CD4-positive, CD25-positive, alpha-beta regulatory T cell (primary cell): ENCODE results near the gene RINT1. TPM values are rescaled to one million over a fixed set of nuclear protein-coding genes. Genes with fewer than 3 reads are reported as not detected.
"Not testable (repeated sequence)": the region's sequence is repeated elsewhere in the genome, so short reads cannot be mapped to it uniquely, and the experiment has no call there.

Experiments
- ATAC-seq, 2 donors: fragments of 150-1000 bp; cut with Tn5 transposase; one replicate each; pipeline ENCODE4 v1.10.0; 2021; ENCODE audit warnings: low read depth in 2 of 2, moderate number of reproducible peaks in 2 of 2, moderate library complexity in 1 of 2
- DNase-seq, 3 donors: peaks; one replicate each; pipeline versions ENCODE4 v3.0.0 to v3.0.0-alpha.2; 2012 to 2022; ENCODE audit warnings: mixed read lengths in 1 of 3
- H3K27ac ChIP-seq: one replicate; pipeline ENCODE4 v1.7.0; 2013; ENCODE audit warnings: mild to moderate bottlenecking, low read length; ENCODE audit not compliant: insufficient read depth, poor library complexity, severe bottlenecking
- H3K27me3 ChIP-seq: one replicate; pipeline ENCODE4 v1.7.0; 2013; ENCODE audit warnings: low read length; ENCODE audit not compliant: control insufficient read depth, insufficient read depth
- H3K36me3 ChIP-seq: one replicate; pipeline ENCODE4 v1.7.0; 2013; ENCODE audit warnings: mild to moderate bottlenecking, low read length, moderate library complexity; ENCODE audit not compliant: control insufficient read depth, insufficient read depth
- H3K4me1 ChIP-seq: 2 replicates; pipeline ENCODE4 v1.7.0; 2013; ENCODE audit warnings: mild to moderate bottlenecking, low read length; ENCODE audit not compliant: insufficient read depth, control insufficient read depth, poor library complexity, severe bottlenecking
- H3K4me3 ChIP-seq: one replicate; pipeline ENCODE4 v1.7.0; 2013; ENCODE audit warnings: low read depth, mild to moderate bottlenecking, low read length, moderate library complexity
- H3K9me3 ChIP-seq, 2 experiments: 1 replicate in 1 of 2; 2 replicates in 1 of 2; pipeline ENCODE4 v1.7.0; 2013; ENCODE audit warnings: low read length in 2 of 2, mild to moderate bottlenecking in 1 of 2, moderate library complexity in 1 of 2; ENCODE audit not compliant: control insufficient read depth in 2 of 2
- H3K27ac Mint-ChIP-seq, 3 donors: one replicate each; pipeline ENCODE4 v1.8.0; 2020 to 2022; ENCODE audit warnings: mild to moderate bottlenecking in 3 of 3, mixed read lengths in 3 of 3, moderate library complexity in 2 of 3
- H3K27me3 Mint-ChIP-seq: one replicate; pipeline ENCODE4 v1.8.0; 2022; ENCODE audit warnings: mild to moderate bottlenecking, mixed read lengths
- H3K36me3 Mint-ChIP-seq: one replicate; pipeline ENCODE4 v1.8.0; 2020; ENCODE audit warnings: mixed read lengths
- H3K4me1 Mint-ChIP-seq, 4 donors: one replicate each; pipeline ENCODE4 v1.8.0; 2020 to 2022; ENCODE audit warnings: mixed read lengths in 4 of 4, mild to moderate bottlenecking in 1 of 4
- H3K4me3 Mint-ChIP-seq, 4 donors: one replicate each; pipeline ENCODE4 v1.8.0; 2020 to 2022; ENCODE audit warnings: mild to moderate bottlenecking in 4 of 4, mixed read lengths in 4 of 4, moderate library complexity in 3 of 4
- H3K9me3 Mint-ChIP-seq, 7 donors: one replicate each; pipeline ENCODE4 v1.8.0; 2020 to 2022; ENCODE audit warnings: mixed read lengths in 7 of 7, mild to moderate bottlenecking in 3 of 7, moderate library complexity in 2 of 7
- polyA plus RNA-seq, 4 donors: library from polyadenylated mRNA; unstranded; fragments of 300-500 nt; fragmentation: Illumina TruSeq; gene quantifications; one replicate each; pipeline ENCODE4 v1.2.3, GENCODE V29; 2021
- total RNA-seq: library from RNA; stranded (reverse); gene quantifications from one replicate; pipeline ENCODE4 v1.2.3, GENCODE V29; 2022

RINT1 gene
- total and polyA plus RNA-seq, 5 donors from 2014 or later = 13.2 to 25.5 (median 18.9) TPM

GRCh38 chr7:105502173-105502572 is 29.8 kb upstream of the RINT1 start:
- Histone ChIP-seq H3K36me3 (peaks cover 8% of the 10 kb centered on the region), H3K27me3 (no peaks in the 10 kb centered on the region), H3K27ac (no peak overlapping the region), H3K4me1 (no peaks in the 10 kb centered on the region), H3K9me3 (no peaks in the 10 kb centered on the region), H3K4me3 (no peak overlapping the region)
- H3K27ac Mint-ChIP-seq = no peak overlapping the region
- H3K36me3 Mint-ChIP-seq = peaks cover 28% of the 10 kb centered on the region
- H3K27me3 Mint-ChIP-seq = no peaks in the 10 kb centered on the region
- H3K4me3 Mint-ChIP-seq = no peak overlapping the region
- no peaks in the 10 kb centered on the region for H3K4me1 Mint-ChIP-seq
- no peaks in the 10 kb centered on the region for H3K9me3 Mint-ChIP-seq
- DNase-seq (no peak), ATAC-seq (no peak)

- Histone ChIP-seq H3K4me1 (no peaks in the 10 kb centered on the region), H3K36me3 (peaks cover 4% of the 10 kb centered on the region), H3K9me3 (no peaks in the 10 kb centered on the region), H3K27ac (no peak overlapping the region), H3K4me3 (no peak overlapping the region), H3K27me3 (no peaks in the 10 kb centered on the region)
- no peak for ATAC-seq
- H3K36me3 Mint-ChIP-seq = peaks cover 11% of the 10 kb centered on the region
- no peak overlapping the region for H3K4me3 Mint-ChIP-seq
- peaks cover 0 to 13% (median 7%) of the 10 kb centered on the region in 4 donors for H3K4me1 Mint-ChIP-seq
- H3K9me3 Mint-ChIP-seq = no peaks in the 10 kb centered on the region
- peak overlapping the region in 2 of 3 donors; percentile 18 to 30 for H3K27ac Mint-ChIP-seq
- H3K27me3 Mint-ChIP-seq = no peaks in the 10 kb centered on the region
- no peak for DNase-seq
Observed at GRCh38 chr7:105512415-105512814, 19.6 kb upstream of the RINT1 start.

- Mint-ChIP-seq H3K27ac (peak overlapping the region in 2 of 3 donors; percentile 30 to 49), H3K9me3 (no peaks in the 10 kb centered on the region), H3K4me1 (peaks cover 0 to 13% (median 7%) of the 10 kb centered on the region in 4 donors), H3K36me3 (peaks cover 10% of the 10 kb centered on the region), H3K4me3 (no peak overlapping the region), H3K27me3 (no peaks in the 10 kb centered on the region)
- ATAC-seq (no peak), DNase-seq (no peak)
- Histone ChIP-seq H3K9me3 (no peaks in the 10 kb centered on the region), H3K4me1 (no peaks in the 10 kb centered on the region), H3K4me3 (no peak overlapping the region), H3K36me3 (peaks cover 1% of the 10 kb centered on the region), H3K27me3 (no peaks in the 10 kb centered on the region), H3K27ac (no peak overlapping the region)
Observed at GRCh38 chr7:105512926-105513526, 19.0 kb upstream of the RINT1 start.

- not testable (repeated sequence) for H3K36me3 ChIP-seq, H3K27ac Mint-ChIP-seq, H3K4me3 ChIP-seq, H3K27me3 ChIP-seq, DNase-seq, H3K27ac ChIP-seq, H3K4me3 Mint-ChIP-seq, H3K9me3 Mint-ChIP-seq, H3K9me3 ChIP-seq, H3K27me3 Mint-ChIP-seq, ATAC-seq, H3K4me1 ChIP-seq
- H3K36me3 Mint-ChIP-seq = peaks cover 12% of the 10 kb centered on the region
- peaks cover 0 to 14% (median 8%) of the 10 kb centered on the region in 4 donors for H3K4me1 Mint-ChIP-seq
Observed at GRCh38 chr7:105515610-105516009, 16.4 kb upstream of the RINT1 start.

- H3K27me3 ChIP-seq = no peaks in the 10 kb centered on the region
- no peak overlapping the region for H3K4me3 ChIP-seq
- peaks cover 0 to 22% (median 10%) of the 10 kb centered on the region in 4 donors for H3K4me1 Mint-ChIP-seq
- ATAC-seq (no peak), DNase-seq (no peak)
- H3K36me3 Mint-ChIP-seq = peaks cover 5% of the 10 kb centered on the region
- no peak overlapping the region for H3K27ac ChIP-seq
- H3K36me3 ChIP-seq = no peaks in the 10 kb centered on the region
- peaks cover 14% of the 10 kb centered on the region for H3K4me1 ChIP-seq
- H3K27me3 Mint-ChIP-seq = no peaks in the 10 kb centered on the region
- H3K9me3 Mint-ChIP-seq = no peaks in the 10 kb centered on the region
- H3K27ac Mint-ChIP-seq = no peak overlapping the region
- H3K4me3 Mint-ChIP-seq = peak overlapping the region in 3 of 4 donors; percentile 14 to 31 (median 24)
- H3K9me3 ChIP-seq = no peaks in the 10 kb centered on the region
Observed at GRCh38 chr7:105519353-105519752, 12.6 kb upstream of the RINT1 start.

- H3K27ac ChIP-seq, H3K27me3 Mint-ChIP-seq, H3K36me3 ChIP-seq, DNase-seq, ATAC-seq, H3K9me3 ChIP-seq, H3K27ac Mint-ChIP-seq, H3K27me3 ChIP-seq, H3K4me3 ChIP-seq, H3K36me3 Mint-ChIP-seq, H3K9me3 Mint-ChIP-seq: not testable (repeated sequence)
- peaks cover 0 to 22% (median 10%) of the 10 kb centered on the region in 4 donors for H3K4me1 Mint-ChIP-seq
- peaks cover 14% of the 10 kb centered on the region for H3K4me1 ChIP-seq
- peak overlapping the region in 2 of 4 donors; percentile 13 to 90 for H3K4me3 Mint-ChIP-seq
Observed at GRCh38 chr7:105520620-105521019, 11.4 kb upstream of the RINT1 start.

- Mint-ChIP-seq H3K4me3 (peak overlapping the region; percentile 90 to 97 (median 94)), H3K27me3 (no peaks in the 10 kb centered on the region), H3K27ac (peak overlapping the region in 1 of 3 donors; percentile 69), H3K9me3 (no peaks in the 10 kb centered on the region), H3K36me3 (peaks cover 5% of the 10 kb centered on the region), H3K4me1 (peaks cover 0 to 22% (median 10%) of the 10 kb centered on the region in 4 donors)
- H3K27me3 ChIP-seq = no peaks in the 10 kb centered on the region
- peaks cover 14% of the 10 kb centered on the region for H3K4me1 ChIP-seq
- H3K4me3 ChIP-seq = peak overlapping the region; percentile 61
- no peaks in the 10 kb centered on the region for H3K9me3 ChIP-seq
- ATAC-seq (peak; percentile 23 to 25), DNase-seq (peak; percentile 13 to 61 (median 22))
- H3K36me3 ChIP-seq = no peaks in the 10 kb centered on the region
- H3K27ac ChIP-seq = no peak overlapping the region
Observed at GRCh38 chr7:105521027-105521716, 10.8 kb upstream of the RINT1 start.
